ENCODE results near the gene FAM89B.

The FAM89B gene

GRCh38 chr11:65584723-65585171 lies 12.4 kb downstream of the FAM89B start:
- Histone ChIP-seq H2AFZ (no peak overlapping the region), H3K4me2 (ENCODE audit: low read length) (no peak overlapping the region), H3K27ac (no peak overlapping the region), H3K27me3 (ENCODE audit: control insufficient read depth, insufficient read depth, low read length) (no peaks in the 10 kb centered on the region), H3K79me2 (no peaks in the 10 kb centered on the region), H3K4me1 (no peaks in the 10 kb centered on the region), H3K9ac (no peak overlapping the region), H3K4me3 (ENCODE audit: low read depth, low read length) (no peak overlapping the region), H3K9me3 (ENCODE audit: control insufficient read depth, low read length) (no peaks in the 10 kb centered on the region), H3K36me3 (ENCODE audit: control insufficient read depth, insufficient read depth, low read length) (no peaks in the 10 kb centered on the region)
- TF ChIP-seq, protein P1, sequence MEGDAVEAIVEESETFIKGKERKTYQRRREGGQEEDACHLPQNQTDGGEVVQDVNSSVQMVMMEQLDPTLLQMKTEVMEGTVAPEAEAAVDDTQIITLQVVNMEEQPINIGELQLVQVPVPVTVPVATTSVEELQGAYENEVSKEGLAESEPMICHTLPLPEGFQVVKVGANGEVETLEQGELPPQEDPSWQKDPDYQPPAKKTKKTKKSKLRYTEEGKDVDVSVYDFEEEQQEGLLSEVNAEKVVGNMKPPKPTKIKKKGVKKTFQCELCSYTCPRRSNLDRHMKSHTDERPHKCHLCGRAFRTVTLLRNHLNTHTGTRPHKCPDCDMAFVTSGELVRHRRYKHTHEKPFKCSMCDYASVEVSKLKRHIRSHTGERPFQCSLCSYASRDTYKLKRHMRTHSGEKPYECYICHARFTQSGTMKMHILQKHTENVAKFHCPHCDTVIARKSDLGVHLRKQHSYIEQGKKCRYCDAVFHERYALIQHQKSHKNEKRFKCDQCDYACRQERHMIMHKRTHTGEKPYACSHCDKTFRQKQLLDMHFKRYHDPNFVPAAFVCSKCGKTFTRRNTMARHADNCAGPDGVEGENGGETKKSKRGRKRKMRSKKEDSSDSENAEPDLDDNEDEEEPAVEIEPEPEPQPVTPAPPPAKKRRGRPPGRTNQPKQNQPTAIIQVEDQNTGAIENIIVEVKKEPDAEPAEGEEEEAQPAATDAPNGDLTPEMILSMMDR (IDR thresholded peaks at IDR 0.05) = no peak

DNA sequence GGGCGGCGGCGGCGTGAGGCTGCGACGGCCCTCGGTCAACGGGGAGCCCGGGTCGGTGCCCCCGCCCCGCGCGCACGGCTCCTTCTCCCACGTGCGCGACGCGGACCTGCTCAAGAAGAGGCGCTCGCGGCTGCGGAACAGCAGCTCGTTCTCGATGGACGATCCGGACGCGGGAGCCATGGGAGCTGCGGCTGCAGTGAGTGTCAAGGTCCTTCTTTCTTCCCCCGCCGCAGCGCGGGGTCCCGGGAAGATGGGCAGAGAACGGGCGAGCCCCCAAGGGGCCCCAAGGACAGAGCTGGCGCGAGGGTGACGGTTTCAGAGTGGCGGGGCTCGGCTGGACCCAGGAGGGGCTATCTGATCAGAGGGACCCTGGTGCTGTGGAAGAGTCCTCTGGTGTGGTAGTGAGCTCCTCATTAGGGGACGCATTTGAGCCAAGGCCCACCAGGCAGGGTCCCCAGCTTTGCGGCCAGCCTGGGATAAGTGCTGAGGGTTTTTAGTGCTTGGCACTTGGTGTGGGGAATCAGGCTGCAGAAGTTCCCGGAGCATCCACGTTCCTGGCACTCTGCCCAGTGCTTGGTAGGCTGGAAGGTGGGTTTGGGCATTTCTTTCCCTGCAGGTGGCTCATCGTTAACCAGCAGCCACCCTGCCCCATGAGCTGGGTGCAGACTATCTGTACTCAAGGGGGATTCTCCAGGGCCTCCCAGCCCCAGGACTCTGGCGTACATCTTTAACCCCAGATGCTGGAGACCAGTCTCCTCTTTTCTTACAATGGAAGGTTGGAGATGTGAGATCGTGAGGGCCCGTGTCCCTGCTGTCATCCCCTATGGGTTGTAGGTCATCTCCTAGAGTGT lies 13.3 kb downstream of the FAM89B start:
- Histone ChIP-seq H3K4me2 (ENCODE audit: low read length) (no peak overlapping the region), H3K4me3 (ENCODE audit: low read depth, low read length) (no peak overlapping the region), H3K36me3 (ENCODE audit: control insufficient read depth, insufficient read depth, low read length) (no peaks in the 10 kb centered on the region)

GRCh38 chr11:65586247-65586630 lies 13.9 kb downstream of the FAM89B start:
- no peaks in the 10 kb centered on the region for H3K27me3 ChIP-seq (ENCODE audit: control insufficient read depth, insufficient read depth, low read length)
- no peaks in the 10 kb centered on the region for H3K9me3 ChIP-seq (ENCODE audit: control insufficient read depth, low read length)
- H3K9ac ChIP-seq = no peak overlapping the region
- no peaks in the 10 kb centered on the region for H3K79me2 ChIP-seq
- no peak overlapping the region for H3K4me2 ChIP-seq (ENCODE audit: low read length)
- TF ChIP-seq, protein P1 (IDR thresholded peaks at IDR 0.05) = no peak
- H3K27ac ChIP-seq = no peak overlapping the region
- no peaks in the 10 kb centered on the region for H3K4me1 ChIP-seq
- no peaks in the 10 kb centered on the region for H3K36me3 ChIP-seq (ENCODE audit: control insufficient read depth, insufficient read depth, low read length)
- H3K4me3 ChIP-seq (ENCODE audit: low read depth, low read length) = no peak overlapping the region
- H2AFZ ChIP-seq = no peak overlapping the region

More for the DNA sequence above, 13.3 kb downstream of the FAM89B start:
- H3K27ac ChIP-seq = no peak overlapping the region
- no peaks in the 10 kb centered on the region for H3K27me3 ChIP-seq (ENCODE audit: control insufficient read depth, insufficient read depth, low read length)
- H3K9me3 ChIP-seq (ENCODE audit: control insufficient read depth, low read length) = no peaks in the 10 kb centered on the region
- TF ChIP-seq, protein P1 (IDR thresholded peaks at IDR 0.05) = no peak
- no peaks in the 10 kb centered on the region for H3K79me2 ChIP-seq
- H3K4me1 ChIP-seq = no peaks in the 10 kb centered on the region
- no peak overlapping the region for H3K9ac ChIP-seq
- no peak overlapping the region for H2AFZ ChIP-seq

- no peak overlapping the region for H2AFZ ChIP-seq
- H3K4me3 ChIP-seq (ENCODE audit: low read depth, low read length) = no peak overlapping the region
- H3K9ac ChIP-seq = no peak overlapping the region
- H3K79me2 ChIP-seq = no peaks in the 10 kb centered on the region
- no peak overlapping the region for H3K27ac ChIP-seq
- H3K36me3 ChIP-seq (ENCODE audit: control insufficient read depth, insufficient read depth, low read length) = no peaks in the 10 kb centered on the region
- TF ChIP-seq, protein P1 (IDR thresholded peaks at IDR 0.05) = no peak
- H3K9me3 ChIP-seq (ENCODE audit: control insufficient read depth, low read length) = no peaks in the 10 kb centered on the region
- H3K4me2 ChIP-seq (ENCODE audit: low read length) = no peak overlapping the region
- H3K27me3 ChIP-seq (ENCODE audit: control insufficient read depth, insufficient read depth, low read length) = no peaks in the 10 kb centered on the region
- no peaks in the 10 kb centered on the region for H3K4me1 ChIP-seq
Measured at GRCh38 chr11:65586676-65587075, 14.3 kb downstream of the FAM89B start.
